ENCODE data around the gene NEO1. TPM values are rescaled to one million over a fixed set of nuclear protein-coding genes. Genes with fewer than 3 reads are reported as not detected.

Gene NEO1
- total RNA-seq, 1 donor from 2014 or later, result 21.8 TPM

DNA sequence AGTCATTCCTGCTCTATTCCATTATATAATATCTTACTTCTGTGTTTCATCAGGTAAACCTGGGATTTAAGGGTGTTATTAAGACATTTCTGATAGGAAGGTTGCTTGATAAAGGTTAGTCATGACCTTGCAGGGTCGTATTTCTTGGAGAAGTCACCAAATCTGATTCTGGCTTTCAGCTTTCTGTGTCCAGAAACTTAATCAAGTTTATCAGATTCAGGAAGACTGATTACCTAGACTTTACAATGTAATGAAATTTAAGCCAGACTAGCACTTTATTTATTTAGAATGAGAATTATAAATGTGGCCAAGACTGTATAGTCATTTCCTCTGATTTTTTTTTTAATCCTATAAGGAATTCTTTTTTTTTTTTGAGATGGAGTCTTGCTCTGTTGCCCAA is 81.9 kb downstream of the NEO1 start:
- H3K9me3 ChIP-seq, result no peaks in the 10 kb centered on the region
- H3K27me3 ChIP-seq, result no peaks in the 10 kb centered on the region
- H3K4me3 ChIP-seq, result no peak overlapping the region
- intact Hi-C loops (cut with DNase I), result no loop called here
- peaks cover 0 to 6% of the 10 kb centered on the region in 2 donors for H3K4me1 ChIP-seq
- no peak for DNase-seq (ENCODE audit: low spot score in 2 of 2)
- H3K27ac ChIP-seq, result no peak overlapping the region
- TF ChIP-seq, protein P1, sequence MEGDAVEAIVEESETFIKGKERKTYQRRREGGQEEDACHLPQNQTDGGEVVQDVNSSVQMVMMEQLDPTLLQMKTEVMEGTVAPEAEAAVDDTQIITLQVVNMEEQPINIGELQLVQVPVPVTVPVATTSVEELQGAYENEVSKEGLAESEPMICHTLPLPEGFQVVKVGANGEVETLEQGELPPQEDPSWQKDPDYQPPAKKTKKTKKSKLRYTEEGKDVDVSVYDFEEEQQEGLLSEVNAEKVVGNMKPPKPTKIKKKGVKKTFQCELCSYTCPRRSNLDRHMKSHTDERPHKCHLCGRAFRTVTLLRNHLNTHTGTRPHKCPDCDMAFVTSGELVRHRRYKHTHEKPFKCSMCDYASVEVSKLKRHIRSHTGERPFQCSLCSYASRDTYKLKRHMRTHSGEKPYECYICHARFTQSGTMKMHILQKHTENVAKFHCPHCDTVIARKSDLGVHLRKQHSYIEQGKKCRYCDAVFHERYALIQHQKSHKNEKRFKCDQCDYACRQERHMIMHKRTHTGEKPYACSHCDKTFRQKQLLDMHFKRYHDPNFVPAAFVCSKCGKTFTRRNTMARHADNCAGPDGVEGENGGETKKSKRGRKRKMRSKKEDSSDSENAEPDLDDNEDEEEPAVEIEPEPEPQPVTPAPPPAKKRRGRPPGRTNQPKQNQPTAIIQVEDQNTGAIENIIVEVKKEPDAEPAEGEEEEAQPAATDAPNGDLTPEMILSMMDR (IDR thresholded peaks at IDR 0.05), result no peak
- peaks cover 6 to 7% of the 10 kb centered on the region in 2 donors for H3K36me3 ChIP-seq

DNA sequence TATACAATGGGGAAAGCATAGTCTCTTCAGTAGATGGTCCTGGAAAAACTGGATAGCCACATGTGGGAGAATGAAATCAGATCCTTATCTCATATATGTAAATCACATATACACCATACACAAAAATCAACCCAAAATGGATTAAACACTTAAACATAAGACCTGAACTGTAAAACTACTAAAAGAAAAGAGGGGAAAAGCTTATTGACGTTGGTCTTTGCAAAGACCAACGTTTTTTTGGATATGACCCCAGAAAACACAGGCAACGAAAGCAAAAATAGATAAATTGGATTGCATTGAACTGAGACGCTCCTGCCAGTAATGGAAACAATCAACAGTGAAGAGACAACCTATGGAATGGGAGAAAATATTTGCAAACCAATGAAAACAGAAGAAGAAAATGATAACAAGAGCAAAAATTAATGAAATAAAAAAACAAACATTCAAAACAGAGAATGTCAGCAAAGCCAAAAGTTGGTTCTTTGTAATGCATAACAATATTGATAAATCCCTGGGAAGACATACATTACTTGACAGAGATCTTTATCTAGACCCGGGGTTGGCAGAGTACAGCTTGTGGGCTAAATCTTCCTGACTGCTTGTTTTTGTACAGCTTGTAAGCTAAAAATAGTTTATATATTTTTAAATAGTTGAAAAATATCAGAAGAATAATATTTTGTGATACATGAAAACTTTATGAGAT is 86.9 kb downstream of the NEO1 start:
- H3K27me3 ChIP-seq, result no peaks in the 10 kb centered on the region
- TF ChIP-seq, protein P1 (IDR thresholded peaks at IDR 0.05), result no peak
- peaks cover 0 to 7% of the 10 kb centered on the region in 2 donors for H3K36me3 ChIP-seq
- H3K4me3 ChIP-seq, result no peak overlapping the region
- no peak for DNase-seq (ENCODE audit: low spot score in 2 of 2)
- H3K4me1 ChIP-seq, result peaks cover 0 to 6% of the 10 kb centered on the region in 2 donors
- intact Hi-C loops (cut with DNase I), result no loop called here
- no peaks in the 10 kb centered on the region for H3K9me3 ChIP-seq
- H3K27ac ChIP-seq, result no peak overlapping the region

DNA sequence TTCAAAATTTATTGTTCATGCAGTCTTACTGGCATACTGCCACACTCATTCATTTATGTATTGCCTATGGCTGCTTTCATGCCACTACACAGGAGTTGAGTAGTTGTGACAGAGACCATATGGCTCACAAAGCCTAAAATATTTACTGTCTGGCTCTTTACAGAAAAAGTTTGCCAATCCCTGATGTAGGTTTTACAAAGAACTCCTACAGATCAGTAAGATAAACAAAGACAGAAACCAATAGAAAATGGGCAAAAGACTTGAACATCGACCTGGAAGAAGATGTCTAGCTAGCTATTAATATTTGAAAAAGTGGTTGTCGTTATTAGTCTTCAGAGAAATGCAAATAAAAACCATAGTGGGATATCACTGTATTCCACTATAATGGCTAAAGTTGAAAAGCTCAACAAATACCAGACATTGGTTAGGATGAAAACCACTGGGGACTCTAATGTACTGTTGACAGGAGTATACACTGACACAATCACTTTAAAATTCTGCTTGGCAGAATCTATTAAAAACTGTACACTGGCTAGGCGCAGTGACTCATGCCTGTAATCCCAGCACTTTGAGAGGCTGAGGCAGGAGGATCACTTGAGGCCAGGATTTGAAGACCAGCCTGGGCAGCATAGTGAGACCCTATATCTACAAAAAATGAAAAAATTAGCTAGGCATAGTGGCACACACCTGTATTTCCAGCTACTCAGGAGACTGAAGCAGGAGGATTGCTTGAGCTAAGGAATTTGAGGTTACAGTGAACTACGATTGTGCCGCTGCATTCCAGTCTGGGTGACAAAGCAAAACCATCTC is 87.7 kb downstream of the NEO1 start:
- H3K27me3 ChIP-seq, result no peaks in the 10 kb centered on the region

DNA sequence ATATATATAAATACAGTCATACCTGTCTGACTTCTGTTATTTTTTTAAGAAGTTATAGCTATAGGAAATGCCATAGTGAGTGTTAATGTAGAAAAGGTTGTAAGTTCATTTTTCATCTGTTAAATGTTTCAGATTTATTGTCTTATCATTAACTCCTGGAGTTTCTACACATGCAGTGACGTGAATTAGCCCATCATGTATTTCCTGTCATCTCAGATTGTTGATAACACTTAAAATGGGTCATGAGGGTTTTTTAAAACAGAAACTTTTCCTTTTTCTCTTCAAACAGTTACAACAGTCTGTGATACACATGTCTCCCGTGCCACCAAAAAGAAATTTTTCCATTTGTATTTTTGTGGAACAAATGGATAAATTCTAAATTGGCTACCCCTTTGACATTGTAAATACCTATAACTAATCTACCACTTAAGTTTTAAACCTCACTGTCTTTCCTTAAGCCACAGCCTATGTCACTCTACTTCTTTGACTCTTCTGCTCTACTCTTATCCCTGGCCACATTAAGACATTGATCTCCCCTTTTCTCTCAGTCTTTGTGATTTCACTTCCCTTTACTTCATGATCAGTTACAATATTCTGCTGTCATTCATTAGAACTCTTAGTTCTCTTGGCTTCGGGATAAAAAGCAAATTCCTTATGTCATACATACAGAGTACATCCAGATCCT is 89.1 kb downstream of the NEO1 start:
- Histone ChIP-seq H3K9me3 (no peaks in the 10 kb centered on the region), H3K4me3 (no peak overlapping the region), H3K36me3 (peaks cover 0 to 7% of the 10 kb centered on the region in 2 donors), H3K27me3 (no peaks in the 10 kb centered on the region), H3K27ac (peak overlapping the region in 1 of 2 donors; percentile 8), H3K4me1 (peaks cover 0 to 6% of the 10 kb centered on the region in 2 donors)
- TF ChIP-seq, protein P1 (IDR thresholded peaks at IDR 0.05), result no peak
- intact Hi-C loops (cut with DNase I), result no loop called here
- no peak for DNase-seq (ENCODE audit: low spot score in 2 of 2)

More for the DNA sequence above, 87.7 kb downstream of the NEO1 start:
- Histone ChIP-seq H3K4me1 (peaks cover 0 to 6% of the 10 kb centered on the region in 2 donors), H3K27ac (no peak overlapping the region), H3K4me3 (no peak overlapping the region), H3K36me3 (peaks cover 0 to 7% of the 10 kb centered on the region in 2 donors), H3K9me3 (no peaks in the 10 kb centered on the region)
- DNase-seq (ENCODE audit: low spot score in 2 of 2), result no peak
- TF ChIP-seq, protein P1 (IDR thresholded peaks at IDR 0.05), result no peak
- intact Hi-C loops (cut with DNase I), result no loop called here

DNA sequence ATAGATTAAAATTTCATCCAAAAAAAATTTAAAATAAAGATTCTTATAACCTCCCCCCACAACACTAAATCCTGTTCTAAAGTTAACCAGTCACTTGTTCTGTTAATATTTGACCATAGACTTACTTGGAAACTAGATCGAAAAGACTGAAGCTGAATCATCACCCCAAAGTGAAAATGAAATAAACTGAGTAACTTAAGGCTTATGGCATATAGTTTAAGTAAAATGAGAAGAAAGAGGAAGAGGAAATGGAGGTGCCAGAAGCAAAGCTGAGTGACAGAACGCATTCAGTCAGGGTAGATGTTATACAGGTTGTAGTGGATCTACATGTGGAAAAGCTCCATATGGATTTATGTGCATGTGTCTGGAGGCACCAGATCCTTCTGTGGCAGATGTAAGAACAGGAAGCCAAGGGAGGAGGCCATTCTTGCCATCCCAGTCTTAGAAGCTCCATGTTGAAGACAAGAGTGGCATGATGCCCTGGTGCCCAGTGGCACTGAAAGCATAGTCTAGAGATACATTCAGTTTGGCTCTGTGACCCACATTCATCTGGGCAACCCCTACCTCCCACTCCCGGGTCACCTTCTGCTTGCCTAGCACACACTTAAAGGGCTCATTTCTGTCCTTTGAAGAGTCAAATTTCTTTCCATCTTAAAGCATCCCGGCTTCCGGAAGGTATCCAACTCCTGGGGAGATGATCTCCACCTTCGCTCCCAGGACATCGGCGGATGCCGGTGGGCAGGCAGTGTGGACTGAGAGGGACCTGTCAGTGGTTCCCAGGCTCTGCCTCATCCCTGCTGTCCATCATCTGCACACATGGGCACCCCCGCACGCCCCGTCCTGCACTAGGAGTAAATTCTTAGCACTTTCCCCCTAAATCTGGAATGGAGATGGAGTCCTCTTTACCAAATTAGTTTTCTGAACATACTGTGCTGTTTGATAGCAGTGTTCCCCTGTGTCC is 90.8 kb downstream of the NEO1 start:
- no peaks in the 10 kb centered on the region for H3K27me3 ChIP-seq
- TF ChIP-seq, protein P1 (IDR thresholded peaks at IDR 0.05), result no peak
- H3K36me3 ChIP-seq, result no peaks in the 10 kb centered on the region
- intact Hi-C loops (cut with DNase I), result no loop called here
- H3K4me1 ChIP-seq, result peaks cover 0 to 6% of the 10 kb centered on the region in 2 donors
- H3K4me3 ChIP-seq, result no peak overlapping the region
- no peak for DNase-seq (ENCODE audit: low spot score in 2 of 2)
- H3K27ac ChIP-seq, result no peak overlapping the region
- no peaks in the 10 kb centered on the region for H3K9me3 ChIP-seq
